Right forelimb (tissue), 1 donor: ENCODE data around the gene KRTAP3-1.
"Not testable (repeated sequence)": the region's sequence is repeated elsewhere in the genome, so short reads cannot be mapped to it uniquely, and the experiment has no call there.

ENCODE experiments used
- DNase-seq: peaks from one replicate; pipeline ENCODE4 v3.0.0-alpha.2; 2018

KRTAP3-1 gene

GRCh38 chr17:41013606-41014005 lies 4.7 kb upstream of the KRTAP3-1 start:
- no peak for DNase-seq

DNA sequence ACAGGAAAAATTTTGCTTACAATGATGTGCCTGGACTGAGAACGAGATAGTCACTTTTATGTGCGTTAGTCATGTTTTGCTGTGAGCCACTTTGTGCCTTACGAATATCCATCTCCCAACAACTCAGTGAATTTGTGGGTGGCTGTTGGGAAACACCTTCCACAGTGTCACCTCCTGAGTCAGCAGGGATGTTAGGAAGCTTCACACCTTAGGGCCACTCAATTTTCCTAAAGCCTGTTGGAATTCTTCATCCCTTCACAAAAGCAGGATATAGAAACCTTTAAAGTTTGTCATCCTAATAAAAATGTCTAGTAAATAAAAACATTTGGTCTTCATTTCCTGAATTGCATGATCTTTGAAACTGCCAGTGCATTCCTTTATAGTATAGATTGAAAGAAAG lies 4.3 kb upstream of the KRTAP3-1 start:
- DNase-seq: no peak

- no peak for DNase-seq
Measured at GRCh38 chr17:41012326-41013120, 3.6 kb upstream of the KRTAP3-1 start.

- DNase-seq: no peak
Measured at GRCh38 chr17:41010441-41010840, 1.5 kb upstream of the KRTAP3-1 start.

DNA sequence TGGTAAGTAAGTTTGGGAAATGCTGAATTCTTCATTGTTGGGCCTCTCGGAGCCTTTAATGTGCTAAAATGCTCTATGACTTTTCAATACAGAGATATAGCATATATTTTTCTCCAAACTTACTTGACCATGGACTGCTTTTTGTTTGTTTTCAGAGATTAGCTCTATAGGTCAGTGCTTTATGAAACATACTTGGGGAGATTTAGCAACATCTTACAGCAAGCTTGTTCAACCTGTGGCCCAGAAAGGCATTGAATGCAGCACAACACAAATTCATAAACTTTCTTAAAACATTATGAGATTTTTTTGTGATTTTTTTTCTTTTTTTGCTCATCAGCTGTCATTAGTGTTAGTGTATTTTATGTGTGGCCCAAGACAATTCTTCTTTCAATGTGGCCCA lies 1.0 kb upstream of the KRTAP3-1 start:
- DNase-seq: no peak

DNA sequence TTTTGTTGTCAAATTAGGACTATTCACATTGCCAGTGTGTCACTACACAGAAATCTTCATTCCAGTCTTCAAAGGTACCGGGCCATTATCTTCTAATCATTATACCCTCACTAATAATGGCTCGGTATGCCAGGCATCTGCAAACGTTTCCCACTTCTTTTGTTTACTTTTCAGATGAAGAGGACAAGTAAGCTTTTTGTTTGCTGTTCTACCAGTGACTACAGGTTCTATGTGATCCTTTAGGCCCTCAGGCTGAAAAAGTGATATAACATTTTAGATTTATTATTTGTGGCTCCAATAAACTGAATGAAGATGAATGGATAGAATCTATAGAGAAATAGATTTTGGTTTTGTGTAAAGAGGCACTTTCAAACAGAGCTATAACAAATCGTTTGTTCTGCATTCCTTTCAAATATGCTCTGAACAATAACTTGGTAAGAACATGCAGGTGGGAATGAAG lies 403 bp upstream of the KRTAP3-1 start:
- DNase-seq: no peak

- DNase-seq: no peak
Measured at GRCh38 chr17:41004397-41004796, 4.5 kb downstream of the KRTAP3-1 start.

- no peak for DNase-seq
Measured at GRCh38 chr17:41003926-41004325, 5.0 kb downstream of the KRTAP3-1 start.

- DNase-seq: no peak
Measured at GRCh38 chr17:41002814-41003213, 6.1 kb downstream of the KRTAP3-1 start.

- no peak for DNase-seq
Measured at GRCh38 chr17:41001795-41002194, 7.1 kb downstream of the KRTAP3-1 start.

GRCh38 chr17:40999563-40999962 lies 9.4 kb downstream of the KRTAP3-1 start, which contains the start of gene KRTAP3-2:
TSS of gene KRTAP3-2 (minus strand) at chr17:40999906. CDS start at chr17:40999853, 53 bp downstream.
- not testable (repeated sequence) for DNase-seq

GRCh38 chr17:40997361-40997760 lies 11.6 kb downstream of the KRTAP3-1 start:
- no peak for DNase-seq

DNA sequence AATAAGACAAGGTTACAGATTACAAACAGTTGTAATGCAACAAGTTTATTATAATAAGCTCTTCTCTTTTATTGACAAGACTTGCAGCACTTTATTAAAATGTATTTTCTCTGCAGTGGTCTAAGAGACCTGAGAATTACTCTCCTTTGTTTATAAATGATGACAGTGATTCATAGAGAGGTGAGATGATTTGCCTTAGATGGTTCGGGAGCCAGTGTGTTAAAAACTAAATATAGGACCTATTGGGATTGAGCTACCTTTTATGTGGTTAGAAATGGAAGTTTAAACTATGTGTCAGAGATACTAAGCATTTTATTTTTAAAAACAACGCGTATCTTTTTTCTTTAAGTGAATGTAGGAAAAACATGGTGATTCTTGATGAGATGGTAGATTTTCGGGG lies 12.1 kb downstream of the KRTAP3-1 start:
- no peak for DNase-seq

GRCh38 chr17:40995116-40995515 lies 13.8 kb downstream of the KRTAP3-1 start:
- DNase-seq: no peak

- DNase-seq: no peak
Measured at GRCh38 chr17:40993839-40994238, 15.1 kb downstream of the KRTAP3-1 start, which contains the start of gene KRTAP3-3. TSS of gene KRTAP3-3 (minus strand) at chr17:40994164. CDS start at chr17:40994097, 67 bp downstream.

DNA sequence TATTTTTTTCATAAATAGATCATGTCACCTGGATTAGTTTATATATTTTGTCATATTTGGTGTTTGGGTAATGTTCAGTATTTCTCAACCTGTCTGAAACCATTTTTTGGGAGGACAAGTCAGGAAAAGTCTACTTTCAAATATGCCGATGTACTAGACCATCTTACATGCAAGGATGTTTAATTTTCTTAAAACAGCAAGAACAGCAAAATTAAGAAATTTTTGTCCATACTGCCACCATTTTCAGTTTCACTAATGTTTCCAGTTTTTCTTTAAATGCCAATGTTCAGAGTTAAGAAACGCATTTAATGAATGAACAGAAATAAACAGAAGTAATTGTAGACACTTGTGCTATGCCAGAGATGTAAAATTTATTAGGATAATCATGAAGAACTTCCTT lies 15.8 kb downstream of the KRTAP3-1 start:
- DNase-seq: no peak

DNA sequence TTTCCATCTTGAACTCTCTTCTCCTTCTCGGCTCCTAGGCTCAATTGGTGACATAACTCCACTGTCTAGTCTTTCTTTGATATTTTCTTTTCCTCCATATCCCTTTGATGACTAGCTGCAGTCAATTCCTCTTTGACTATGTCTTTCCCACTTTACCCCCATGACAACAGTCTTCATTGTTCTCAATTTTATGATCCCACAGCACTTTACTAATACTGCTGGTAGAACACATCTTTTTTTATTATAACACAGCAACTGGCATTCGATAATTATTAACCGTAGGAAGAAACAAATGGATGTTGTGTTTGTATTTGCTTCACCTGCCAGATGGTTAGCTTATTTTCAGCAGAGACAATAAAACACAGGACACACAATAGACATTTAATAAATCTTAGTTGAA lies 16.3 kb downstream of the KRTAP3-1 start:
- DNase-seq: no peak

- no peak for DNase-seq
Measured at GRCh38 chr17:40986920-40987319, 22.0 kb downstream of the KRTAP3-1 start.

- no peak for DNase-seq
Measured at GRCh38 chr17:40984226-40984625, 24.7 kb downstream of the KRTAP3-1 start, which contains the start of gene KRT40. TSS of gene KRT40 (minus strand) at chr17:40984326. CDS start at chr17:40984273, 53 bp downstream.

- DNase-seq: no peak
Measured at GRCh38 chr17:40981115-40981514, 27.8 kb downstream of the KRTAP3-1 start.

- peak; percentile 69 for DNase-seq
Measured at GRCh38 chr17:40980596-40980995, 28.3 kb downstream of the KRTAP3-1 start.

- DNase-seq: no peak
Measured at GRCh38 chr17:40980117-40980516, 28.8 kb downstream of the KRTAP3-1 start.

- no peak for DNase-seq
Measured at GRCh38 chr17:40978575-40979151, 30.3 kb downstream of the KRTAP3-1 start.

DNA sequence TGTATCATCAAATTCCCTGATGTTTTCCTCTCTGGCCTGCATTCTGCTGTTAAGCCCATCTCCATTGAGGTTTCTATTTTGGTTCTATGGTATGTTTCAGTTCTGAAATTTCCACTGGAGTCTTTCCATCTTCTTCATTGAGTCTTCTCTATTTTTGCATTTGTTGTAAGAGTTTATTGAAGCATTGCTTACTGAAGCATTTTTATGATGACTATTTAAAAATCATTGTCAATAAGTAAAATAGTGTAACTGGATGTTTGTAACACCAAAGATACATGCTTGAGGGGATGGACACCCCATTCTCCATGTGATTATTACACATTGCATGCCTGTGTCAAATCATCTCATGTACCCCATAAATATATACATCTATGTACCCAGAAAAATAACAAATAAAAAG lies 33.4 kb downstream of the KRTAP3-1 start:
- no peak for DNase-seq
